Nephron (organoid): ENCODE results near the gene ALKBH7.
A peak's percentile ranks its signal among the peaks of the same experiment; 100 is the strongest.

Experiments used
- H3K27ac Mint-ChIP-seq, 3 experiments: 2 replicates each; pipeline ENCODE4 v1.8.0; 2020; ENCODE audit warnings: mixed read lengths in 3 of 3, mild to moderate bottlenecking in 2 of 3, moderate library complexity in 1 of 3
- H3K27me3 Mint-ChIP-seq: 2 replicates; pipeline ENCODE4 v1.8.0; 2021; ENCODE audit warnings: low read depth, mild to moderate bottlenecking, moderate library complexity, mixed read lengths
- H3K36me3 Mint-ChIP-seq: 2 replicates; pipeline ENCODE4 v1.8.0; 2020; ENCODE audit warnings: low read depth, mixed read lengths
- H3K4me1 Mint-ChIP-seq: 2 replicates; pipeline ENCODE4 v1.8.0; 2020; ENCODE audit warnings: mixed read lengths
- H3K4me3 Mint-ChIP-seq, 3 experiments: 2 replicates each; pipeline ENCODE4 v1.8.0; 2020; ENCODE audit warnings: mild to moderate bottlenecking in 3 of 3, mixed read lengths in 3 of 3, moderate library complexity in 2 of 3
- H3K9me3 Mint-ChIP-seq: 2 replicates; pipeline ENCODE4 v1.8.0; 2020; ENCODE audit warnings: mixed read lengths
- CTCF ChIP-seq, 3 experiments: fragments of 200-600 bp; sonication (generic); IDR thresholded peaks; one replicate each; pipeline ENCODE4 v1.5.0; 2021; ENCODE audit warnings: antibody characterized with exemption in 3 of 3; ENCODE audit not compliant: unreplicated experiment in 3 of 3

Gene ALKBH7

GRCh38 chr19:6416658-6417405 is 44.2 kb downstream of the ALKBH7 start:
- Mint-ChIP-seq H3K27me3 (no peaks in the 10 kb centered on the region), H3K9me3 (no peaks in the 10 kb centered on the region)

GRCh38 chr19:6417713-6418561 is 45.3 kb downstream of the ALKBH7 start:
- Mint-ChIP-seq H3K27ac (no peak overlapping the region), H3K36me3 (peaks cover 66% of the 10 kb centered on the region), H3K4me1 (peaks cover 45% of the 10 kb centered on the region), H3K27me3 (no peaks in the 10 kb centered on the region), H3K9me3 (no peaks in the 10 kb centered on the region), H3K4me3 (no peak overlapping the region)
- TF ChIP-seq CTCF (IDR thresholded peaks at IDR 0.05; ENCODE audit: unreplicated experiment in 3 of 3) = peak; percentile 22 to 42 (median 27)

More at GRCh38 chr19:6416658-6417405, 44.2 kb downstream of the ALKBH7 start:
- Mint-ChIP-seq H3K4me3 (no peak overlapping the region), H3K36me3 (peaks cover 57% of the 10 kb centered on the region), H3K4me1 (peaks cover 34% of the 10 kb centered on the region), H3K27ac (no peak overlapping the region)
- TF ChIP-seq CTCF (IDR thresholded peaks at IDR 0.05; ENCODE audit: unreplicated experiment in 3 of 3) = no peak

GRCh38 chr19:6418562-6418932 is 46.0 kb downstream of the ALKBH7 start:
- Mint-ChIP-seq H3K36me3 (peaks cover 61% of the 10 kb centered on the region), H3K27ac (no peak overlapping the region), H3K4me1 (peaks cover 47% of the 10 kb centered on the region)

GRCh38 chr19:6421075-6422014 is 48.8 kb downstream of the ALKBH7 start:
- Mint-ChIP-seq H3K36me3 (peaks cover 45% of the 10 kb centered on the region), H3K4me1 (peaks cover 40% of the 10 kb centered on the region), H3K27me3 (no peaks in the 10 kb centered on the region), H3K27ac (peak overlapping the region in 1 of 3 experiments; percentile 89), H3K4me3 (peak overlapping the region; percentile 89 to 96 (median 94)), H3K9me3 (no peaks in the 10 kb centered on the region)
- TF ChIP-seq CTCF (IDR thresholded peaks at IDR 0.05; ENCODE audit: unreplicated experiment in 3 of 3) = no peak

More at GRCh38 chr19:6418562-6418932, 46.0 kb downstream of the ALKBH7 start:
- Mint-ChIP-seq H3K27me3 (no peaks in the 10 kb centered on the region), H3K4me3 (no peak overlapping the region), H3K9me3 (no peaks in the 10 kb centered on the region)
- TF ChIP-seq CTCF (IDR thresholded peaks at IDR 0.05; ENCODE audit: unreplicated experiment in 3 of 3) = no peak

- Mint-ChIP-seq H3K4me1 (peaks cover 40% of the 10 kb centered on the region), H3K9me3 (no peaks in the 10 kb centered on the region), H3K36me3 (peaks cover 38% of the 10 kb centered on the region), H3K27me3 (no peaks in the 10 kb centered on the region), H3K4me3 (peak overlapping the region; percentile 89 to 96 (median 94)), H3K27ac (peak overlapping the region; percentile 89 to 95 (median 92))
- no peak for TF ChIP-seq CTCF (IDR thresholded peaks at IDR 0.05; ENCODE audit: unreplicated experiment in 3 of 3)
Observed at GRCh38 chr19:6423499-6424194, 51.1 kb downstream of the ALKBH7 start.
